PFSK-1 (cell line): Measurements from ENCODE around the gene OR5AN1.

Experiments used
- FOXP2 ChIP-seq: optimal IDR thresholded peaks from 2 replicates; pipeline ENCODE3; 2011; ENCODE audit warnings: borderline replicate concordance, control low read depth, inconsistent platforms; ENCODE audit not compliant: insufficient read depth; ENCODE audit errors: extremely low read length, extremely low read depth
- POLR2AphosphoS5 ChIP-seq: IDR thresholded peaks from 2 replicates; pipeline ENCODE4 v1.6.1; 2012; ENCODE audit warnings: low read depth, mild to moderate bottlenecking, control low read depth, low read length, moderate library complexity
- SIN3A ChIP-seq: IDR thresholded peaks from 2 replicates; pipeline ENCODE4 v1.6.1; 2012; ENCODE audit warnings: mild to moderate bottlenecking, low read length, moderate library complexity, borderline replicate concordance; ENCODE audit not compliant: insufficient read depth
- TAF1 ChIP-seq: IDR thresholded peaks from 2 replicates; pipeline ENCODE4 v1.6.1; 2012; ENCODE audit warnings: low read length, control low read depth, borderline replicate concordance; ENCODE audit not compliant: insufficient read depth
- TF ChIP-seq, protein P1 (sequence below), 2 experiments: IDR thresholded peaks; 2 replicates each; pipeline versions ENCODE4 v1.6.1 to v1.8.0; 2011 to 2012; ENCODE audit warnings: low read depth in 2 of 2, low read length in 2 of 2, control low read depth in 1 of 2, inconsistent platforms in 1 of 2, mild to moderate bottlenecking in 1 of 2, moderate library complexity in 1 of 2; ENCODE audit not compliant: insufficient read depth in 1 of 2

DNA sequence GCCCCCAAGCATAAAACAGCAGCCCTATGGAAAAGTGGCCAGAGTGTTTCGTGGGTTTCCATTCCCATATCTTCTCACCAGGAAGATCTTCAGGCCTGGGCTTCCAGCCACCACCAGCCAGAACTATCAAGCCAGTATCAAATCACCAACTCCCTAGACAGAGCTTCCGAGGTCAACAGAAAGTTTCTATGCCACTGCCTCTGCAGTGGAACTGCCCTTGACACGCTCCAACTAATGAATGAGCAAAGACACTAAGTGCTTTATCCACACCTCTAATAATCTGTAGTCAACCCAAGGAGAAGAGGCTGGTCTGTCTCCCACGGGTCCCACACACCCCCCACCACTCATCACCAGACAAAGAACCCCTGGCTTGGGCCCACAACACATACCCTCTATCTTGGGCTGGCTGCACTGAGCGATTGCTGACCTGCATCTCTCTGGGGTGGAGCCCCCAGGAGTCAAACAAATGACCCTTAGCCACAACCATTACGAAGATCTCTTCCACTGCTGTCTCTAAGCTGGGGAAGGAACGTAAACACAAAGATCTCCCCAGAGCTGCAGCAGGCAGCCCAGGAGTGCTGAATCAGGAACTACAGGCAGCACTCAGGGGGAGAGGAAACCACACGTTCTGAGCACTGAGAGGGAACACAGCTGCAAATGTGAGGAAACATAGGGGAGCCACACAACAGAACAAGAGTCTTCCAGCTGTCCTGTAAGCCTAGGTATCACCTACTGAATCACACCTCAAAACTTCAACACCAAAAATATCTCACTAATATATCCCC lies 9.7 kb downstream of the OR5AN1 start:
- TF ChIP-seq, protein P1, sequence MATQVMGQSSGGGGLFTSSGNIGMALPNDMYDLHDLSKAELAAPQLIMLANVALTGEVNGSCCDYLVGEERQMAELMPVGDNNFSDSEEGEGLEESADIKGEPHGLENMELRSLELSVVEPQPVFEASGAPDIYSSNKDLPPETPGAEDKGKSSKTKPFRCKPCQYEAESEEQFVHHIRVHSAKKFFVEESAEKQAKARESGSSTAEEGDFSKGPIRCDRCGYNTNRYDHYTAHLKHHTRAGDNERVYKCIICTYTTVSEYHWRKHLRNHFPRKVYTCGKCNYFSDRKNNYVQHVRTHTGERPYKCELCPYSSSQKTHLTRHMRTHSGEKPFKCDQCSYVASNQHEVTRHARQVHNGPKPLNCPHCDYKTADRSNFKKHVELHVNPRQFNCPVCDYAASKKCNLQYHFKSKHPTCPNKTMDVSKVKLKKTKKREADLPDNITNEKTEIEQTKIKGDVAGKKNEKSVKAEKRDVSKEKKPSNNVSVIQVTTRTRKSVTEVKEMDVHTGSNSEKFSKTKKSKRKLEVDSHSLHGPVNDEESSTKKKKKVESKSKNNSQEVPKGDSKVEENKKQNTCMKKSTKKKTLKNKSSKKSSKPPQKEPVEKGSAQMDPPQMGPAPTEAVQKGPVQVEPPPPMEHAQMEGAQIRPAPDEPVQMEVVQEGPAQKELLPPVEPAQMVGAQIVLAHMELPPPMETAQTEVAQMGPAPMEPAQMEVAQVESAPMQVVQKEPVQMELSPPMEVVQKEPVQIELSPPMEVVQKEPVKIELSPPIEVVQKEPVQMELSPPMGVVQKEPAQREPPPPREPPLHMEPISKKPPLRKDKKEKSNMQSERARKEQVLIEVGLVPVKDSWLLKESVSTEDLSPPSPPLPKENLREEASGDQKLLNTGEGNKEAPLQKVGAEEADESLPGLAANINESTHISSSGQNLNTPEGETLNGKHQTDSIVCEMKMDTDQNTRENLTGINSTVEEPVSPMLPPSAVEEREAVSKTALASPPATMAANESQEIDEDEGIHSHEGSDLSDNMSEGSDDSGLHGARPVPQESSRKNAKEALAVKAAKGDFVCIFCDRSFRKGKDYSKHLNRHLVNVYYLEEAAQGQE (IDR thresholded peaks at IDR 0.05; ENCODE audit: insufficient read depth in 1 of 2, low read depth in 2 of 2, low read length in 2 of 2) = no peak
- TF ChIP-seq TAF1 (no peak), POLR2AphosphoS5 (no peak), SIN3A (no peak), FOXP2 (no peak)
